ENCODE results near the gene UBE3B. TPM values are rescaled to one million over a fixed set of nuclear protein-coding genes. Genes with fewer than 3 reads are reported as not detected.

The UBE3B gene
- total RNA-seq, 2 experiments from 2014 or later: 32.0 to 34.1 TPM

GRCh38 chr12:109489955-109490565, 12.6 kb downstream of the UBE3B start:
- ChIA-PET POLR2A (interaction anchor here (1.8 kb wide), 1 partner anchor 13 kb away, joined by 8 read pairs; the partner anchor contains the start of genes KCTD10 and UBE3B), CTCF (interaction anchor here (0.9 to 1.9 kb wide), 2 partner anchors 27 to 56 kb away, joined by 3 to 6 read pairs; no protein-coding TSS in a partner anchor)
- H3K36me3 Mint-ChIP-seq (ENCODE audit: low read depth): peaks cover 47% of the 10 kb centered on the region
- H3K27me3 Mint-ChIP-seq (ENCODE audit: low read depth): no peaks in the 10 kb centered on the region
- DNase-seq: no peak
- H3K4me1 Mint-ChIP-seq (ENCODE audit: low read depth): peaks cover 5% of the 10 kb centered on the region
- no peak for ATAC-seq
- no peak overlapping the region for H3K4me3 Mint-ChIP-seq
- no peaks in the 10 kb centered on the region for H3K9me3 Mint-ChIP-seq (ENCODE audit: insufficient read depth)
- no peak overlapping the region for H3K27ac Mint-ChIP-seq

GRCh38 chr12:109491671-109492070, 14.2 kb downstream of the UBE3B start:
- H3K27me3 Mint-ChIP-seq (ENCODE audit: low read depth): no peaks in the 10 kb centered on the region
- ChIA-PET CTCF (interaction anchor here (1.1 to 1.9 kb wide), 2 partner anchors 58 to 106 kb away, joined by 3 to 6 read pairs; no protein-coding TSS in a partner anchor), POLR2A (no interaction called here)
- H3K9me3 Mint-ChIP-seq (ENCODE audit: insufficient read depth): no peaks in the 10 kb centered on the region
- no peak for ATAC-seq
- H3K4me1 Mint-ChIP-seq (ENCODE audit: low read depth): peaks cover 9% of the 10 kb centered on the region
- peaks cover 44% of the 10 kb centered on the region for H3K36me3 Mint-ChIP-seq (ENCODE audit: low read depth)
- no peak for DNase-seq
- H3K4me3 Mint-ChIP-seq: no peak overlapping the region
- no peak overlapping the region for H3K27ac Mint-ChIP-seq

- H3K4me3 Mint-ChIP-seq: no peak overlapping the region
- ATAC-seq: no peak
- H3K36me3 Mint-ChIP-seq (ENCODE audit: low read depth): peaks cover 38% of the 10 kb centered on the region
- H3K9me3 Mint-ChIP-seq (ENCODE audit: insufficient read depth): no peaks in the 10 kb centered on the region
- CTCF ChIA-PET: interaction anchor here (1.1 kb wide), 1 partner anchor 106 kb away, joined by 3 read pairs; no protein-coding TSS in a partner anchor
- POLR2A ChIA-PET: no interaction called here
- DNase-seq: no peak
- H3K27ac Mint-ChIP-seq: no peak overlapping the region
- peaks cover 9% of the 10 kb centered on the region for H3K4me1 Mint-ChIP-seq (ENCODE audit: low read depth)
- no peaks in the 10 kb centered on the region for H3K27me3 Mint-ChIP-seq (ENCODE audit: low read depth)
These were observed 14.9 kb downstream of the UBE3B start for GRCh38 chr12:109492371-109492770.

- DNase-seq (no peak), ATAC-seq (no peak)
- H3K27me3 Mint-ChIP-seq (ENCODE audit: low read depth): no peaks in the 10 kb centered on the region
- H3K4me1 Mint-ChIP-seq (ENCODE audit: low read depth): peaks cover 12% of the 10 kb centered on the region
- ChIA-PET CTCF (interaction anchor here (1.1 to 2.8 kb wide), 2 partner anchors 26 to 105 kb away, joined by 3 to 8 read pairs; no protein-coding TSS in a partner anchor), POLR2A (no interaction called here)
- no peak overlapping the region for H3K4me3 Mint-ChIP-seq
- no peaks in the 10 kb centered on the region for H3K9me3 Mint-ChIP-seq (ENCODE audit: insufficient read depth)
- H3K36me3 Mint-ChIP-seq (ENCODE audit: low read depth): peaks cover 41% of the 10 kb centered on the region
- H3K27ac Mint-ChIP-seq: no peak overlapping the region
These were observed 15.7 kb downstream of the UBE3B start for GRCh38 chr12:109493090-109493489.

GRCh38 chr12:109493938-109494337, 16.5 kb downstream of the UBE3B start:
- ChIA-PET CTCF (interaction anchor here (0.9 to 2.8 kb wide), 2 partner anchors 25 to 61 kb away, joined by 4 to 8 read pairs; no protein-coding TSS in a partner anchor), POLR2A (no interaction called here)
- Mint-ChIP-seq H3K9me3 (ENCODE audit: insufficient read depth) (no peaks in the 10 kb centered on the region), H3K36me3 (ENCODE audit: low read depth) (peaks cover 44% of the 10 kb centered on the region), H3K4me3 (no peak overlapping the region), H3K27ac (no peak overlapping the region), H3K27me3 (ENCODE audit: low read depth) (no peaks in the 10 kb centered on the region), H3K4me1 (ENCODE audit: low read depth) (peaks cover 12% of the 10 kb centered on the region)
- no peak for DNase-seq
- ATAC-seq: no peak

- peaks cover 12% of the 10 kb centered on the region for H3K4me1 Mint-ChIP-seq (ENCODE audit: low read depth)
- CTCF ChIA-PET: interaction anchor here (0.7 to 2.8 kb wide), 4 partner anchors 17 to 61 kb away, joined by 3 to 8 read pairs (median 6); partner anchors contain the start of genes KCTD10 and UBE3B
These were observed 17.0 kb downstream of the UBE3B start for GRCh38 chr12:109494348-109494881.

GRCh38 chr12:109495012-109495411, 17.6 kb downstream of the UBE3B start:
- Mint-ChIP-seq H3K4me1 (ENCODE audit: low read depth) (peaks cover 12% of the 10 kb centered on the region), H3K36me3 (ENCODE audit: low read depth) (peaks cover 38% of the 10 kb centered on the region), H3K27ac (peak overlapping the region; percentile 35), H3K4me3 (no peak overlapping the region), H3K27me3 (ENCODE audit: low read depth) (no peaks in the 10 kb centered on the region), H3K9me3 (ENCODE audit: insufficient read depth) (no peaks in the 10 kb centered on the region)
- ATAC-seq (peak; percentile 72), DNase-seq (no peak)
- CTCF ChIA-PET: interaction anchor here (0.7 to 2.8 kb wide), 3 partner anchors 18 to 62 kb away, joined by 3 to 8 read pairs (median 7); partner anchors contain the start of genes KCTD10 and UBE3B
- POLR2A ChIA-PET: no interaction called here

More at GRCh38 chr12:109494348-109494881, 17.0 kb downstream of the UBE3B start:
- H3K36me3 Mint-ChIP-seq (ENCODE audit: low read depth): peaks cover 41% of the 10 kb centered on the region
- H3K27ac Mint-ChIP-seq: no peak overlapping the region
- no peak overlapping the region for H3K4me3 Mint-ChIP-seq
- ATAC-seq (no peak), DNase-seq (no peak)
- H3K9me3 Mint-ChIP-seq (ENCODE audit: insufficient read depth): no peaks in the 10 kb centered on the region
- POLR2A ChIA-PET: no interaction called here
- H3K27me3 Mint-ChIP-seq (ENCODE audit: low read depth): no peaks in the 10 kb centered on the region

GRCh38 chr12:109496306-109496705, 18.9 kb downstream of the UBE3B start:
- peaks cover 32% of the 10 kb centered on the region for H3K36me3 Mint-ChIP-seq (ENCODE audit: low read depth)
- ChIA-PET POLR2A (no interaction called here), CTCF (no interaction called here)
- H3K4me3 Mint-ChIP-seq: no peak overlapping the region
- no peaks in the 10 kb centered on the region for H3K27me3 Mint-ChIP-seq (ENCODE audit: low read depth)
- DNase-seq: no peak
- H3K9me3 Mint-ChIP-seq (ENCODE audit: insufficient read depth): no peaks in the 10 kb centered on the region
- no peak overlapping the region for H3K27ac Mint-ChIP-seq
- peaks cover 12% of the 10 kb centered on the region for H3K4me1 Mint-ChIP-seq (ENCODE audit: low read depth)
- ATAC-seq: no peak

GRCh38 chr12:109497675-109498074, 20.2 kb downstream of the UBE3B start:
- DNase-seq (no peak), ATAC-seq (no peak)
- H3K4me3 Mint-ChIP-seq: no peak overlapping the region
- POLR2A ChIA-PET: no interaction called here
- peaks cover 12% of the 10 kb centered on the region for H3K4me1 Mint-ChIP-seq (ENCODE audit: low read depth)
- H3K36me3 Mint-ChIP-seq (ENCODE audit: low read depth): peaks cover 30% of the 10 kb centered on the region
- CTCF ChIA-PET: no interaction called here
- no peak overlapping the region for H3K27ac Mint-ChIP-seq
- no peaks in the 10 kb centered on the region for H3K9me3 Mint-ChIP-seq (ENCODE audit: insufficient read depth)
- no peaks in the 10 kb centered on the region for H3K27me3 Mint-ChIP-seq (ENCODE audit: low read depth)

- no peak for ATAC-seq
- H3K4me1 Mint-ChIP-seq (ENCODE audit: low read depth): peaks cover 6% of the 10 kb centered on the region
- no peaks in the 10 kb centered on the region for H3K27me3 Mint-ChIP-seq (ENCODE audit: low read depth)
- no peak overlapping the region for H3K4me3 Mint-ChIP-seq
- CTCF ChIA-PET: interaction anchor here (1.0 kb wide), 1 partner anchor 67 kb away, joined by 3 read pairs; no protein-coding TSS in a partner anchor
- no peak overlapping the region for H3K27ac Mint-ChIP-seq
- H3K36me3 Mint-ChIP-seq (ENCODE audit: low read depth): peaks cover 42% of the 10 kb centered on the region
- DNase-seq: no peak
- H3K9me3 Mint-ChIP-seq (ENCODE audit: insufficient read depth): no peaks in the 10 kb centered on the region
- POLR2A ChIA-PET: no interaction called here
These were observed 23.2 kb downstream of the UBE3B start for GRCh38 chr12:109500406-109501185.

GRCh38 chr12:109501299-109501698, 23.9 kb downstream of the UBE3B start:
- POLR2A ChIA-PET: no interaction called here
- H3K27ac Mint-ChIP-seq: no peak overlapping the region

GRCh38 chr12:109502332-109502731, 24.9 kb downstream of the UBE3B start:
- Mint-ChIP-seq H3K27ac (no peak overlapping the region), H3K36me3 (ENCODE audit: low read depth) (peaks cover 41% of the 10 kb centered on the region), H3K4me3 (no peak overlapping the region), H3K9me3 (ENCODE audit: insufficient read depth) (no peaks in the 10 kb centered on the region), H3K4me1 (ENCODE audit: low read depth) (peaks cover 6% of the 10 kb centered on the region), H3K27me3 (ENCODE audit: low read depth) (no peaks in the 10 kb centered on the region)
- no peak for DNase-seq
- CTCF ChIA-PET: no interaction called here
- POLR2A ChIA-PET: no interaction called here
- ATAC-seq: no peak

More at GRCh38 chr12:109501299-109501698, 23.9 kb downstream of the UBE3B start:
- Mint-ChIP-seq H3K4me3 (no peak overlapping the region), H3K4me1 (ENCODE audit: low read depth) (peaks cover 6% of the 10 kb centered on the region), H3K27me3 (ENCODE audit: low read depth) (no peaks in the 10 kb centered on the region), H3K9me3 (ENCODE audit: insufficient read depth) (no peaks in the 10 kb centered on the region), H3K36me3 (ENCODE audit: low read depth) (peaks cover 41% of the 10 kb centered on the region)
- CTCF ChIA-PET: interaction anchor here (1.0 kb wide), 1 partner anchor 68 kb away, joined by 3 read pairs; no protein-coding TSS in a partner anchor
- ATAC-seq (no peak), DNase-seq (no peak)
